Measurements from ENCODE around the gene DCAF12L2.
"Not testable (repeated sequence)": the region's sequence is repeated elsewhere in the genome, so short reads cannot be mapped to it uniquely, and the experiment has no call there.

The DCAF12L2 gene

DNA sequence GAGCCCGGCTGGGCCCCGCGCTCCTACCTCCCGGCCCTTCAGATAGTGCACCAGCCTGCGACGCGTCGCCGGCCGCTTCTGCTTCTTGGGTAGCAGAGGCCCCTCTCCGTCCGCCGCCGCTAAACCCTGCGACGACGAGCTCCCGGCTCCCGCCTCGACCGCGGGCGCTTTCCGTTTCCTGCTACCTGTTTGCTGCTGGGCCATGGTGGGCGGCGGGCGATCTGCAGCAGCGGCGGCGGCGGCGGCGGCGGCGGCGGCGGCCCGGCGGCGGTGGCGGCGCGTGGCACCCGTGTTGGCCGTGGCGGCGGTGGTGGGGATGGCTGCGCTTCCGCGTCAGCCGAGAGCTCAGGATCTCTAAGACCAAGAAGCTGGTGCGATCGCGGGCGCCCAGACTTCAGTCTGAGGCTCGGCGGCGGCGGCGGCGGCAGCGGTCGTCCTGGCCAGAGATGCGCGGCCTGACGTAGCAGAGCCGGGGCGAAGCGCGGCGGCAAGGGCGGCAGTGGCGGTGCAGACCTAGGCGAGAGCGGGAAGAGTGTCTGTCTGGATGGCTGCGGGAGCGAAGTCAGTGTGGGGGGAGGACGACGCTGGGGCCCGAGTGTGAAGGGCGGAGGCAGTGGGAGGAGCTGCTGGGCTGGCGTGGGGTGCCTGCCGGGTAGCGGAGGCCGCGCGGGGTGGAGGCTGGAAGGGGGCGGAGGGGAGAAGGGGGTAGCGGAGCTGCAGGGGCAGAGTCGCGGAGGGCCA lies at the start of gene DCAF12L2:
Gene DCAF12L2, minus strand, starts transcription at position 569 of the 741 bp plus-strand sequence. Its CDS starts 365 bp downstream, at position 204.
- DNase-seq (ENCODE audit: low spot score): no peak

DNA sequence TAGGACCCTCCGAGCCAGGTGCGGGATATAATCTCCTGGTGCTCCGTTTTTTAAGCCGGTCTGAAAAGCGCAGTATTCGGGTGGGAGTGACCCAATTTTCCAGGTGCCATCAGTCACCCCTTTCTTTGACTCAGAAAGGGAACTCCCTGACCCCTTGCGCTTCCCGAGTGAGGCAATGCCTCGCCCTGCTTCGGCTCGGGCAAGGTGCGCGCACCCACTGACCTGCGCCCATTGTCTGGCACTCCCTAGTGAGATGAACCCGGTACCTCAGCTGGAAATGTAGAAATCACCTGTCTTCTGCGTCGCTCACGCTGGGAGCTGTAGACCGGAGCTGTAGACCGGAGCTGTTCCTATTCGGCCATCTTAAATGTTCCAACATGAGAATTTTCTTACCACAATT lies 24.8 kb upstream of the DCAF12L2 start:
- DNase-seq (ENCODE audit: low spot score): not testable (repeated sequence)

DNA sequence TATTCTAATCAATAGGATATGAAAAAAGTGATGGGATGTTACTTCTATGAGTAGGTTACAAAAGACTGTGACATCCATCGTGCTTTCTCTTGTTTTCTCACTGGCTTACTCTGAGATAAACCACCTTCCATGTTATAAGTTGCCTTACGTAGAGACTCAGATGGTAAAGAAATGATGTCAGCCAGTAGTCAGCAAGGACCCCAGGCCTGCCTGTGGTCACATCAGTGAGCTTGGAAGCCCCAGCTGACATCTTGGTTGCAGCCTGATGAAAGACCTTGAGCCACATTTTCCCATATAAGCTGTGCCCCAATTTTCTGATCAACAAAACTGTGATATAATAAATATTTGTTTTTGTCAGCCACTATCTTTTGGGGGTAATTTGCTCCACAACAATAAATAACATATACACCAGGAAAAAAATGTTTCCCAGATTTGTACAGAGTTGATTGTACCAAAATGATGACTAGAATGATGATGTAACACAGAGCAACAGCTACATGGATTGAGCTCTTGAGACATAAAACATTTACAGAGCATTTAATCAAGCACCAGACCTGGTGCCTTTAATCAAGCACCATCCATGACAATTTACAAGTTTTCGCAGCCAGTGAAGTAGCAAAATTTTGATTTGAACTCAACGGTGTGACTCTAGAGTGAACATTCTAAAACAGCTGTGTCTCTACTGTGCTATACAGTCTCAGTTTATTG lies 11.2 kb upstream of the DCAF12L2 start:
- no peak for DNase-seq (ENCODE audit: low spot score)

DNA sequence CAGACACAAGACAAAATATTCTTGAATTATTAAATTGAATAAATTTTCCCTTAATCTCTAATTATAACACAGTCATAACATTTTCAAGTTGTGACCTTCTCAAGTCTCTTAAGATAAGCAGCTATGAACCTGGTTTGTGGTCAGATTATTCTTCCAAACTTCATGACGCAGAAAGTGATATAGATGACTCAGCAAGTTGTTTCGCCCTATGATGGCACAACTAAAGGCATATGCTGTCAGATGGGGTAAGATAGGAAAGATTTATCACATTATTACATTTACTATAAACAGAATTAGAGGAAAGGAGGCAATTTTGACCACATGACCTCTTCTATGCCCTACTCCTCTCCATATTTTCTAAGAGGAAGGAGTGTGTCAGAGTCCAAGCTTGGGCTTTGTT lies 4.6 kb upstream of the DCAF12L2 start:
- no peak for DNase-seq (ENCODE audit: low spot score)

DNA sequence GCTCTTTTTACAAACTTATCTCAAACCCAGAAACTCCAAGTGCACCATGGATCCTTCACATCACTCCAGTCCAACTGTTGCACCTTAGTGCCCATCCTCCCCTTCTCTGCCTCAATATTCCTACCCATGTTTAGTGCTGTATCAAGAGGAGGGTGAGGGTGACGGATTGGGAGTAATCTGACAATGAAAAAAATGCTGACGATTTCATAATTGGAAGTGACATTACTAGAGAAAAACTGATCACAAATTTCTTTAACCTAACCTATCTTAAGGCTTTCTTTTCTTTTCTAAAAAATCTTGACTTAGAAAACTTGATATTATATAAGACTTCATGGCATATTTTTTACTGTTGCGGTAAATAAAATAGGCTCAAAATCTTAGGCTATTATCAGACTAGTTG lies 1.5 kb upstream of the DCAF12L2 start:
- no peak for DNase-seq (ENCODE audit: low spot score)

DNA sequence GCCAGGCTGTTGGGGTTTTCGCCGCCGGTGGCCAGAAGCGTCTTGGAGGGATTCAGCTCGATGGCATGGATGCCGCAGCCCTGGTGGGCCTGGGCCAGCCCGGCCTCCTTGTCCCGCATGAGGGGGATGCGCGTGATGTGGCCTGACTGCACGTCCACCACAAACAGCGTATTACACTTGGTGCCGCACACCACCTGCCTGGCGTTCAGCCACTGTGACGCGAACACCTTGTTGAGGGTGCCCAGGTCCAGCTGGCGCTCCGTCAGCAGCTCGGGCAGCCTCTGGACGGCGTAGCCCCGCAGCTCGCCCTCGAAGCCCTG lies 728 bp downstream of the DCAF12L2 start:
- no peak for DNase-seq (ENCODE audit: low spot score)

DNA sequence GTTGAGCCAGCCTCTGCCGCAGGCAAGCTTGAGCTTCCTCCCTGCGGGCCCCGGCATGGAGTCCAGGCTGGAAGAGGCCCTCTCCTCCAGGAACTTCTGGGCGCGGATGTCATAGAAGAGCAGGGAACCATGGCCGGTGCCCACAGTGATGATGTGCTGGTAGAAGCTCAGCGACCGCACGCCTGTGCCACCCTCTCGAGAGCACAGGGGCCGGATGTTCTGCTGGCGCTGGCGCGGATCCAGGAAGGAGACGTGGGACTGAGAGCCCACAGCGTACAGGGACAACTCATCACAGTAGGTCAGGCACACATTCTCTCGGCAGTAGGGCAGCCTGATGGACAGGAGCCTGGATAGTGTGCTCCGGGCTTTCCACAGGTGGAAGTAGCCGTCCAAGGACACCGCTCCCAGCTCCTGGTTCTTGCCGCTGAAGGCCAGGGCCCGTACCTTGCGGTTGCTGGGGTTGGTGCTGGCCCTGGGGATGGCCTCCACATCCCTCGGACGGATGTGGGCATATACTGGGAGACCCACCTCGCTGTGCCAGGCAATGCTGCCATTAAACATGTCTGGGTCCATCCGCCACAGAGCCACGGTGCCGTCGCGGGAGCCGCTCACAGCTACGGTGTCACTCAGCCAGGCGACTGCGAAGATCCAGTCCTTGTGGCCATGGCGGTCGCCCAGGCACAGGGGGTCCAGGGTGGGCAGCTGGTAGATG lies 1.2 kb downstream of the DCAF12L2 start:
- no peak for DNase-seq (ENCODE audit: low spot score)

DNA sequence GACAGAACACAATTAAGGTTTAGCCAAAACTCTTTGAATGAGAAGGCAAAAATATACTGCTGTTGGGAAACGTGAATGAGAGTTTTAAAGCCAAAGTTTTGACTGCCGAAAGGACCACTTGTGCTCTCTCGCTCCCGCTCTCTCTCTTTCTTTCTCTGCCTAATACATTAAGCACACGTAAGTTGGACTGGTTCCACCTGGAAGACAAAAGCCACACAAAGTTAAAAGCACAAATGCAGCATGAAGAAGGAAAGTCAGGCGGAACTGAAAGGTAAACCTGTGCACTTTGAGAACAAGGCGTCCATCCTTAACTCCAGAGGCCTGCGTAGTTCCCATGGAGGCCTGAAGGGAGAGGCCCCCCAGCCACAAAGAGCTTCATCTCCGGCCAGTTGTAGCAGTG lies 1.9 kb downstream of the DCAF12L2 start:
- DNase-seq (ENCODE audit: low spot score): no peak

DNA sequence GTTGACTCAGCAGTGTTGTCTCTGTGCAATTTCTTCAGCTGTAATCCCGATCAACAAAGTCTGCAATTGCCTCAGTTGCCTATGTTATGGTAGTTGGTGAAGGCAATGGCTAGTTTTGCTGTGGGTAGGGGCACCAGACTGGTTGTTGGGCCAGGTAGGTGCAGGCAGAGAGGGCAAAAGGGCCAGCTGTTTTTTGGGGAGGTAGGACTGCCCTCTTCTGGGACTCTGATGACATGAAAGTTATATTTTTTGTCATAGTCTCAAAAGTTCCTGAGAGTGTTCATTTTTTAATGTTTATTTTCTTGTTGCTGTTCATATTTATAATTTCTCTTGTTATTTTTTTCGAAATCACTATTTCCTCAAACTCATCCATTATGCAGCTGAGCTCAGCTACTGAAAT lies 25.1 kb downstream of the DCAF12L2 start:
- no peak for DNase-seq (ENCODE audit: low spot score)

DNA sequence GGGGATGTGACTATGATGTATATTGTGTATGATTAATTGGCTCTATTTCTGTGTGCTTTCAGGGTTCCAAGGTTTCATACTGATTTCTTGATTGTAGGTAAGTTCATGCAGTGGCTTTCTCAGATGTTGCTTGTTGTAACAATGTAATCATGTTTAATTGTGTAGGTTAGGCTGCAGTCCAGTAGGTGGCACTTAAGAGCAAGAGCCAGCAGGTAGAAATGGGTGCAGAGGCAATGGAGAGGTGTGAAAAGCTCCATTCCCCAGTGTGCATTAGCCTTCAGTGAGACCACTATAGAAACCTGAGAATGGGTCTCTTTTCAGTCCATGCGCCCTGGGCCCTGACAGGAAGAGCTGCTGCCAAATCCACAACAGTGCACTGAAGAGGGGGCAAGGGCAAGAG lies 28.2 kb downstream of the DCAF12L2 start:
- no peak for DNase-seq (ENCODE audit: low spot score)

DNA sequence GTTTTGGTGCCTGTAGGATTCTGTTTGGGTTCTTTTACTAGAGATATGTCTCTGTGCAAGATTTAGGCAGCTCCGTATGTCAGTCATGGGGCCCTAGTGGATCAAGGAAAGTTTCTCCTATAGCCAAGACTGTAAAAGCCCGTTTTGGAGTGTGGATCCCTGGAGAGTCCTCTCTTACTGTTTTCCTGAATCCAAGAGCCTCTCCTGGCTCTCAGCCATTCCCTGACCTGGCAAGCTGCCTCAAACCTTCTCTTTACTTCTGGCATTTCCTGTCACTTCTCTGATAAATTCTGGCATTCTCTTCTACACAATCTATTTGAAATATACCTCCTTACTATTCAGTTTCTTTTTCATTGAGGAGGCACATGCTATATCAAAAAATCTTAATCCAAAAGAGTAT lies 41.4 kb downstream of the DCAF12L2 start:
- DNase-seq (ENCODE audit: low spot score): no peak
